ENCODE measurements around the gene SLC7A9. TPM values are rescaled to one million over a fixed set of nuclear protein-coding genes. Genes with fewer than 3 reads are reported as not detected.
"Not testable (repeated sequence)": the region's sequence is repeated elsewhere in the genome, so short reads cannot be mapped to it uniquely, and the experiment has no call there.

Gene SLC7A9
- polyA plus RNA-seq, 1 donor: 60.9 TPM

DNA sequence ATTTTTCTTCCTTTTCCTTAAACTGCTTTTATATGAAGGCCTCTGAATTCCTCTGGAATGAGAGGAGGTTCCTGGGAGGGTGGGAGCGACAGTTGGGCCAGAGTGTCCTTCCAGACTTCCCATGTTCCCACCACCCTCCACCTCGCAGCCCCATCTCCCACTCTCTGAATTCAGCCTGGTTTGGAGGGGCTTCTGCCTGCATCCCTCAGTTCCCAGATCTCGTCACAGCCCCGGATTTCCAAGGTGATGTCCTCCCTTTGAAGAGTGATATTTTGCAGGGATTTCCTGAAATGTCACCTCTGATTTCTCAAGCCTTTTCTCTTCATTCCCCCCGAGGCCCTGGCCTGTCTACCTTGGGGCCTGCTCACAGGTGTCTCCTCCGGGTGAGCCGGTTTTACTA, 16.7 kb upstream of the SLC7A9 start:
- 92% methylated on average over 2 of the region's 7 CpGs for WGBS (ENCODE audit: insufficient coverage, low lambda C conversion rate)
- no peaks in the 10 kb centered on the region for H3K27me3 ChIP-seq (ENCODE audit: control insufficient read depth, insufficient read depth, low read length)
- H3K4me3 ChIP-seq (ENCODE audit: low read length): no peak overlapping the region
- no peaks in the 10 kb centered on the region for H3K4me1 ChIP-seq (ENCODE audit: control insufficient read depth, insufficient read depth, low read length)
- no peak overlapping the region for H3K27ac ChIP-seq (ENCODE audit: low read length)
- no peak for DNase-seq
- H3K9me3 ChIP-seq (ENCODE audit: control insufficient read depth, low read depth, low read length): peaks cover 10% of the 10 kb centered on the region
- peaks cover 19% of the 10 kb centered on the region for H3K36me3 ChIP-seq (ENCODE audit: control insufficient read depth, insufficient read depth, low read length)

DNA sequence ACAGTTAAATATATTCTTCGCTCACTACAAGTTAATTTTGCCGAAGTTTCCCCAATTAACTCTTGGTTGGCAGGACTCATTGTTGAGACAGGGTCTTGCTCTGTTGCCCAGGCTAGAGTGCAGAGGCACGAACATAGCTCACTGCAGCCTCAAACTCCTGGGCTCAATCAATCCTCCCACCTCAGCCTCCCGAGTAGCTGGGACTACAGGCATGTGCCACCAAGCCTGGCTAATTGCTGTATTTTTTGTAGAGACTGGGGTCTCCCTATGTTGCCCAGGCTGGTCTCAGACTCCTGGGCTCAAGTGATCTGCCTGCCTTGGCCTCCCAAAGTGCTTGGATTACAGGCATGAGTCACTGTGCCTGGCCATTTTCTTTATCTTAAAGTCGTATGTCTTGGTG, 15.7 kb upstream of the SLC7A9 start:
- H3K4me3 ChIP-seq (ENCODE audit: low read length); H3K27ac ChIP-seq (ENCODE audit: low read length); DNase-seq; H3K9me3 ChIP-seq (ENCODE audit: control insufficient read depth, low read depth, low read length); H3K27me3 ChIP-seq (ENCODE audit: control insufficient read depth, insufficient read depth, low read length); H3K4me1 ChIP-seq (ENCODE audit: control insufficient read depth, insufficient read depth, low read length): not testable (repeated sequence)
- WGBS (ENCODE audit: insufficient coverage, low lambda C conversion rate): no CpG with 5 or more reads among the region's 5 CpGs
- peaks cover 11% of the 10 kb centered on the region for H3K36me3 ChIP-seq (ENCODE audit: control insufficient read depth, insufficient read depth, low read length)

GRCh38 chr19:32881766-32882165, 12.2 kb upstream of the SLC7A9 start:
- no peaks in the 10 kb centered on the region for H3K9me3 ChIP-seq (ENCODE audit: control insufficient read depth, low read depth, low read length)
- peaks cover 15% of the 10 kb centered on the region for H3K36me3 ChIP-seq (ENCODE audit: control insufficient read depth, insufficient read depth, low read length)
- no peak overlapping the region for H3K4me3 ChIP-seq (ENCODE audit: low read length)
- DNase-seq: no peak
- no peak overlapping the region for H3K27ac ChIP-seq (ENCODE audit: low read length)
- H3K27me3 ChIP-seq (ENCODE audit: control insufficient read depth, insufficient read depth, low read length): no peaks in the 10 kb centered on the region
- H3K4me1 ChIP-seq (ENCODE audit: control insufficient read depth, insufficient read depth, low read length): peaks cover 15% of the 10 kb centered on the region
- WGBS (ENCODE audit: insufficient coverage, low lambda C conversion rate): 0% methylated on average over 1 of the region's 12 CpGs

DNA sequence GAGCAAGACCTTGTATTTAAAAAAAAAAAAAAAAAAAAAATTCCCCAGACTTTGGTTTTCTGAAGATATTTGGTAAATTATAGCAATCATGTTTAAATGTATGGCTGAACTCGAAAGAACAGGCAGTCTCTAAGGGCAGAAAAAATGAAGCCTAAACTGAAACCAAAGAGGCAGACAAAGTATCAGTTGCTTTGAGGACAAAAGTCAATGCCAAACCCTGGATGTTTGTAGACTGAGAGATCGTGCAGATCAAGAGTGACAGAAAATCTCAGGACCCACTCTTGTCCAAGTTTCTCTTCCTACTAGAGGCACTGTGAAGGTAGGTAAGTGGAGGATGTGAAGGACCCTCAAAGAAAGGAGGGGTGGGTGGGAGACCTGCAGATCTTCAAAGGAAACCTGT, 11.1 kb upstream of the SLC7A9 start:
- H3K9me3 ChIP-seq (ENCODE audit: control insufficient read depth, low read depth, low read length): no peaks in the 10 kb centered on the region
- DNase-seq: peak in 1 of 2 donors; percentile 66
- no peak overlapping the region for H3K4me3 ChIP-seq (ENCODE audit: low read length)
- peak overlapping the region; percentile 74 for H3K27ac ChIP-seq (ENCODE audit: low read length)
- no CpG with 5 or more reads among the region's 2 CpGs for WGBS (ENCODE audit: insufficient coverage, low lambda C conversion rate)
- peaks cover 15% of the 10 kb centered on the region for H3K36me3 ChIP-seq (ENCODE audit: control insufficient read depth, insufficient read depth, low read length)
- H3K4me1 ChIP-seq (ENCODE audit: control insufficient read depth, insufficient read depth, low read length): peaks cover 15% of the 10 kb centered on the region
- H3K27me3 ChIP-seq (ENCODE audit: control insufficient read depth, insufficient read depth, low read length): no peaks in the 10 kb centered on the region

- peaks cover 15% of the 10 kb centered on the region for H3K36me3 ChIP-seq (ENCODE audit: control insufficient read depth, insufficient read depth, low read length)
- peaks cover 15% of the 10 kb centered on the region for H3K4me1 ChIP-seq (ENCODE audit: control insufficient read depth, insufficient read depth, low read length)
- H3K9me3 ChIP-seq (ENCODE audit: control insufficient read depth, low read depth, low read length): no peaks in the 10 kb centered on the region
- H3K4me3 ChIP-seq (ENCODE audit: low read length): no peak overlapping the region
- no peak for DNase-seq
- H3K27me3 ChIP-seq (ENCODE audit: control insufficient read depth, insufficient read depth, low read length): no peaks in the 10 kb centered on the region
- no CpG with 5 or more reads among the region's 8 CpGs for WGBS (ENCODE audit: insufficient coverage, low lambda C conversion rate)
- H3K27ac ChIP-seq (ENCODE audit: low read length): peak overlapping the region; percentile 74
Observed at GRCh38 chr19:32879741-32880140, 10.2 kb upstream of the SLC7A9 start.

GRCh38 chr19:32878988-32879387, 9.4 kb upstream of the SLC7A9 start:
- H3K9me3 ChIP-seq (ENCODE audit: control insufficient read depth, low read depth, low read length): no peaks in the 10 kb centered on the region
- H3K4me1 ChIP-seq (ENCODE audit: control insufficient read depth, insufficient read depth, low read length): peaks cover 18% of the 10 kb centered on the region
- DNase-seq: no peak
- no peak overlapping the region for H3K4me3 ChIP-seq (ENCODE audit: low read length)
- no CpG with 5 or more reads among the region's 12 CpGs for WGBS (ENCODE audit: insufficient coverage, low lambda C conversion rate)
- peaks cover 15% of the 10 kb centered on the region for H3K36me3 ChIP-seq (ENCODE audit: control insufficient read depth, insufficient read depth, low read length)
- H3K27ac ChIP-seq (ENCODE audit: low read length): no peak overlapping the region
- H3K27me3 ChIP-seq (ENCODE audit: control insufficient read depth, insufficient read depth, low read length): no peaks in the 10 kb centered on the region

- DNase-seq: no peak
- H3K27ac ChIP-seq (ENCODE audit: low read length): no peak overlapping the region
- H3K36me3 ChIP-seq (ENCODE audit: control insufficient read depth, insufficient read depth, low read length): peaks cover 15% of the 10 kb centered on the region
- no peak overlapping the region for H3K4me3 ChIP-seq (ENCODE audit: low read length)
- H3K9me3 ChIP-seq (ENCODE audit: control insufficient read depth, low read depth, low read length): no peaks in the 10 kb centered on the region
- peaks cover 21% of the 10 kb centered on the region for H3K4me1 ChIP-seq (ENCODE audit: control insufficient read depth, insufficient read depth, low read length)
- WGBS (ENCODE audit: insufficient coverage, low lambda C conversion rate): no CpG with 5 or more reads among the region's 14 CpGs
- H3K27me3 ChIP-seq (ENCODE audit: control insufficient read depth, insufficient read depth, low read length): no peaks in the 10 kb centered on the region
Observed at GRCh38 chr19:32877977-32878745, 8.6 kb upstream of the SLC7A9 start.

DNA sequence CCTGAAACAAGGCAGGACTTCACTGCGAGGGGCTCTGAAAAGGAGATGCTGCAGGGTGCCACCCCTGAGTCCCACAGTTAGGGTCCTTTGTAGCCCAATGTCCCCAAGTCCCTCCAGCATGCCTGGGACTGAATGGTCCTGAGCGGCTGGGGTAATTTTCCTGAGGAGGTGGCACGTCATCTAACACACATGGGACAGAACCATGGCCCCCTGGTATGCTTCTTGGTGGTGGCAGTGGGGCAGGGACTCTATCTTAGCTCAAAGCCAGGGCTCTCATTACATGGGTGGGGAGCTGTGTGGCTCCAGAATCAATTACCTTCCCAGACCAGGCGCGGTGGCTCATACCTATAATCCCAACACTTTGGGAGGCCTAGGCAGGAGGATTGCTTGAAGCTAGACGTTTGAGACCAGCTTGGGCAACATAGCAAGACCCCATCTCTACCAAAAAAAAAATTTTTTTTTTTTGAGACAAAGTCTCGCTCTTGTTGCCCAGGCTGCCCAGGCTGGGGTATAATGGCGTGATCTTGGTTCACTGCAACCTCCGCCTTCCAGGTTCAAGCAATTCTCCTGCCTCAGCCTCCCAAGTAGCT, 7.9 kb upstream of the SLC7A9 start:
- Histone ChIP-seq H3K4me1 (ENCODE audit: control insufficient read depth, insufficient read depth, low read length) (peaks cover 28% of the 10 kb centered on the region), H3K27me3 (ENCODE audit: control insufficient read depth, insufficient read depth, low read length) (no peaks in the 10 kb centered on the region), H3K27ac (ENCODE audit: low read length) (peak overlapping the region; percentile 28), H3K9me3 (ENCODE audit: control insufficient read depth, low read depth, low read length) (no peaks in the 10 kb centered on the region), H3K36me3 (ENCODE audit: control insufficient read depth, insufficient read depth, low read length) (peaks cover 15% of the 10 kb centered on the region), H3K4me3 (ENCODE audit: low read length) (no peak overlapping the region)
- no CpG with 5 or more reads among the region's 9 CpGs for WGBS (ENCODE audit: insufficient coverage, low lambda C conversion rate)
- no peak for DNase-seq

GRCh38 chr19:32876919-32877285, 7.3 kb upstream of the SLC7A9 start:
- no peak overlapping the region for H3K4me3 ChIP-seq (ENCODE audit: low read length)
- H3K9me3 ChIP-seq (ENCODE audit: control insufficient read depth, low read depth, low read length): no peaks in the 10 kb centered on the region
- H3K36me3 ChIP-seq (ENCODE audit: control insufficient read depth, insufficient read depth, low read length): peaks cover 15% of the 10 kb centered on the region
- no peaks in the 10 kb centered on the region for H3K27me3 ChIP-seq (ENCODE audit: control insufficient read depth, insufficient read depth, low read length)
- peak; percentile 50 to 58 for DNase-seq
- peak overlapping the region; percentile 39 for H3K27ac ChIP-seq (ENCODE audit: low read length)
- H3K4me1 ChIP-seq (ENCODE audit: control insufficient read depth, insufficient read depth, low read length): peaks cover 30% of the 10 kb centered on the region
- WGBS (ENCODE audit: insufficient coverage, low lambda C conversion rate): 60% methylated on average over 1 of the region's 12 CpGs

- H3K27ac ChIP-seq (ENCODE audit: low read length): peak overlapping the region; percentile 39
- DNase-seq: no peak
- H3K4me3 ChIP-seq (ENCODE audit: low read length): no peak overlapping the region
- no peaks in the 10 kb centered on the region for H3K9me3 ChIP-seq (ENCODE audit: control insufficient read depth, low read depth, low read length)
- no peaks in the 10 kb centered on the region for H3K27me3 ChIP-seq (ENCODE audit: control insufficient read depth, insufficient read depth, low read length)
- H3K36me3 ChIP-seq (ENCODE audit: control insufficient read depth, insufficient read depth, low read length): peaks cover 15% of the 10 kb centered on the region
- peaks cover 30% of the 10 kb centered on the region for H3K4me1 ChIP-seq (ENCODE audit: control insufficient read depth, insufficient read depth, low read length)
- no CpG with 5 or more reads among the region's 9 CpGs for WGBS (ENCODE audit: insufficient coverage, low lambda C conversion rate)
Observed at GRCh38 chr19:32876236-32876918, 6.8 kb upstream of the SLC7A9 start.
